HFFc6 (cell line): ENCODE data around the gene DHRS7B. TPM values are rescaled to one million over a fixed set of nuclear protein-coding genes. Genes with fewer than 3 reads are reported as not detected.
A peak's percentile ranks its signal among the peaks of the same experiment; 100 is the strongest.

Experiments used
- DNase-seq: peaks from one replicate; pipeline ENCODE4 v3.0.0-alpha.2; 2018
- H3K27ac Mint-ChIP-seq: 2 replicates; pipeline ENCODE4 v1.8.0; 2020; ENCODE audit warnings: mild to moderate bottlenecking, mixed read lengths
- H3K27me3 Mint-ChIP-seq: 2 replicates; pipeline ENCODE4 v1.8.0; 2021; ENCODE audit warnings: mild to moderate bottlenecking, moderate library complexity, mixed read lengths; ENCODE audit not compliant: insufficient read depth
- H3K36me3 Mint-ChIP-seq: 2 replicates; pipeline ENCODE4 v1.8.0; 2021; ENCODE audit warnings: low read depth, mixed read lengths
- H3K4me1 Mint-ChIP-seq: 2 replicates; pipeline ENCODE4 v1.8.0; 2020; ENCODE audit warnings: low read depth, mixed read lengths
- H3K4me3 Mint-ChIP-seq: 2 replicates; pipeline ENCODE4 v1.8.0; 2020; ENCODE audit warnings: mild to moderate bottlenecking, moderate library complexity, mixed read lengths
- H3K9me3 Mint-ChIP-seq: 2 replicates; pipeline ENCODE4 v1.8.0; 2020; ENCODE audit warnings: mild to moderate bottlenecking, mixed read lengths
- CTCF ChIP-seq: fragments of 200-600 bp; sonication (generic); IDR thresholded peaks from 2 replicates; pipeline ENCODE4 v1.5.0; 2021; ENCODE audit warnings: antibody characterized with exemption, mild to moderate bottlenecking
- total RNA-seq, 6 experiments: library from RNA; stranded (reverse); fragmentation: NEBNext Ultra II Directional; extraction: Animal tissue kit (Norgen Biotek cat#: 25700); gene quantifications; 2 replicates in 1 of 6; 3 replicates in 5 of 6; pipeline ENCODE4 v1.2.3, GENCODE V29; 2021

DHRS7B gene
- total RNA-seq, 6 experiments from 2014 or later, result 12.3 to 20.8 (median 14.7) TPM

DNA sequence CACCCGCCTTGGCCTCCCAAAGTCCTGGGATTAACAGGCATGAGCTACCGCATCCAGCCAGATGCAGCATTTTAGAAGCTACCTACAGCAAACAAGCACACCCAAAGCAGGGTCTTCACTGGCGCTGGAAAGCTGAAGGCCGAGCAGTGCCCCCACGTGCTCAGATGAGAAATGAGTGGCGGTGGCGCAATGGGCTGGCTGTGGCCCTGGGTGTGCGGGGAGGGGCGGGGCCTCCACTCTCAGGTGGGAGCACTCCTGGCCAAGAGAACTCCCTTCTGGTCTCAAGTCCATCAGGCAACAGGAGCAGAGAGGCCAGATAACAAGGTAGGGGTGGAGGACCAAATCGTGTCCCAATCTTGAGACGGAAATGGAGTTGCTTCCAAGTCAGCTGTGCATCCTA lies 75.1 kb downstream of the DHRS7B start:
- peak overlapping the region; percentile 71 for H3K27ac Mint-ChIP-seq
- no peak overlapping the region for H3K4me3 Mint-ChIP-seq
- H3K36me3 Mint-ChIP-seq, result peaks cover 23% of the 10 kb centered on the region
- TF ChIP-seq CTCF, result no peak
- H3K4me1 Mint-ChIP-seq, result peaks cover 49% of the 10 kb centered on the region
- DNase-seq, result no peak
- no peaks in the 10 kb centered on the region for H3K9me3 Mint-ChIP-seq
- H3K27me3 Mint-ChIP-seq, result no peaks in the 10 kb centered on the region

DNA sequence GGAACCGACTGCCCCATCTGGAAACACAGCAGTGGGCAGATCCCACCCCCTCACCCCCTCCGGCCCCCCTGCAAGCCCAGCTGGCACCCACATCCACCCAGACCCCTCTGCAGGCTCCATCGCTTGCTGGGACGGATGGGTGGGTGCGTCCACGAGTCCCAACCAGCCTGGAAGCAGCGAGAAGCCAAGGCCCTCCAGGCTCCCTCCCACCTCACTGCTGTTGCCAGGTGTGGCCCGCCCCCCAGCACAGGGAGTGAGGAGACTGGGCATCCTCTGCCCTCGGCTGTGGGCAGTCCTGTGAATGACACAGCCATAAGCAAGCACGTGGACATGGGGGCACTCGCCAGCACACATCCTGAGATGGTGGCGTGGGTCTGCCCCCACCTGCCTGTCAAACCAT lies 75.7 kb downstream of the DHRS7B start:
- no peak for DNase-seq
- no peak overlapping the region for H3K27ac Mint-ChIP-seq
- peaks cover 49% of the 10 kb centered on the region for H3K4me1 Mint-ChIP-seq
- no peak overlapping the region for H3K4me3 Mint-ChIP-seq
- H3K9me3 Mint-ChIP-seq, result no peaks in the 10 kb centered on the region
- no peak for TF ChIP-seq CTCF
- H3K27me3 Mint-ChIP-seq, result no peaks in the 10 kb centered on the region
- H3K36me3 Mint-ChIP-seq, result peaks cover 20% of the 10 kb centered on the region

- Mint-ChIP-seq H3K27ac (peak overlapping the region; percentile 40), H3K36me3 (peaks cover 7% of the 10 kb centered on the region), H3K27me3 (no peaks in the 10 kb centered on the region), H3K4me1 (peaks cover 36% of the 10 kb centered on the region), H3K9me3 (no peaks in the 10 kb centered on the region), H3K4me3 (no peak overlapping the region)
- no peak for TF ChIP-seq CTCF
- no peak for DNase-seq
These were observed 78.2 kb downstream of the DHRS7B start for GRCh38 chr17:21204935-21205334.

- no peaks in the 10 kb centered on the region; the same call in 1 of the 2 replicates for H3K27me3 Mint-ChIP-seq
- DNase-seq, result no peak
- H3K4me3 Mint-ChIP-seq, result no peak overlapping the region; the same call in 1 of the 2 replicates
- peaks cover 7% of the 10 kb centered on the region; the same call in 1 of the 2 replicates for H3K36me3 Mint-ChIP-seq
- H3K9me3 Mint-ChIP-seq, result no peaks in the 10 kb centered on the region
- H3K27ac Mint-ChIP-seq, result no peak overlapping the region; the same call in 1 of the 2 replicates
- H3K4me1 Mint-ChIP-seq, result peaks cover 46% of the 10 kb centered on the region
- TF ChIP-seq CTCF, result no peak
These were observed 81.6 kb downstream of the DHRS7B start for GRCh38 chr17:21208352-21208751.

DNA sequence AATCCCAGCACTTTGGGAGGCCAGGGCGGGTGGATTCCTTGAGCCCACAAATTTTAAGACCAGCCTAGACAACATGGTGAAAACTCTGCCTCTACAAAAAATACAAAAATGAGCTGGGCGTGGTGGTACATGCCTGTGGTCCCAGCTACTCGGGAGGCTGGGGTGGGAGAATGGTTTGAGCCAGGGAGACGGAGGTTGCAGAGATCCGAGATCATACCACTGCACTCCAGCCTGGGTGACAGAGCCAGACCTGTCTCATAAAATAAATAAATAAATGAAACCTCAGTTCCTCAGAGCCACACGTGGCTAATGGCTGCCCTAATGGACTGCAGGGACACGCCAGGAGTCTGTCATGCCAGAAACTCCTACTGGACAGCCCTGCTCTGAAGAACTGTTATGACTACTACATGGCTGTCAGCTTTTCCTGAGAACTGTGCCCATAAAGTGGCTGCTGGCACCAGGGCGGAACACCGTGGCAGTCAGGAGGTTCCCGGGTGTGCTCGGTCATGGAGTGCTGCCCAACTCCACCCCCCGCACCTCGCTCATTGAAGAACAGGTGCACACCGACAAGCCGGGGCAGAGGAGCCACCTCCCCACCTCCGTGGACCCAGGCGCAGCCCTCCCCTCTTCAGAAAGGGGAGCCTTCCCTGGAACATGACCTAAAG lies 82.9 kb downstream of the DHRS7B start:
- Mint-ChIP-seq H3K36me3 (peaks cover 7% of the 10 kb centered on the region; the same call in 1 of the 2 replicates), H3K9me3 (no peaks in the 10 kb centered on the region), H3K4me3 (no peak overlapping the region), H3K4me1 (peaks cover 44% of the 10 kb centered on the region), H3K27ac (peak overlapping the region; percentile 62), H3K27me3 (no peaks in the 10 kb centered on the region; the same call in 1 of the 2 replicates)
- no peak for TF ChIP-seq CTCF
- no peak for DNase-seq
